NCI-H2029 (cell line): ENCODE measurements around the gene TRAPPC3L.

Experiments used
- DNase-seq: peaks from one replicate; lab custom pipeline; 2025; lab: John Stamatoyannopoulos, UW

The TRAPPC3L gene

GRCh38 chr6:116545651-116546050, at the start of gene TRAPPC3L:
Gene TRAPPC3L, minus strand, starts transcription at chr6:116545684. Its CDS starts 170 bp downstream, at chr6:116545514.
- no peak for DNase-seq

- peak; percentile 84 for DNase-seq
Measured at GRCh38 chr6:116595247-116595646, 49.8 kb upstream of the TRAPPC3L start.

DNA sequence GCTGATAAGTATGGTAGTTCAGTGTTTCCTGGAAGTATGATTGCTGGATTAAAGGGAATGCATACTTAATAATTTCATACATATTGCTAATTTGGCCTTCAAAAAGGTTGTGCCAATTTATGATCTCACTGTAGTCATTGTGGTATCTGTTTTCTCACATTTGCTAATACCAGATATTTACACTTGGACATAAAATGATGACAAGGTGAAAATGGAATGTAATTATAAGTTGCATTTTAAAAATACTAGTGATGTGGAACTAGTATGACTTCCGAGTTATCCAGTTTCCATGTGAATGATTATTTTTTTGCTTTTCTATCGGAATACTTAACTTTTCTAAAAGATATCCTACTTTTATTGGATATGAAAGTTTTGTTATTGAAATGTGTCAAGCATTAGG, 41.3 kb upstream of the TRAPPC3L start:
- no peak for DNase-seq

DNA sequence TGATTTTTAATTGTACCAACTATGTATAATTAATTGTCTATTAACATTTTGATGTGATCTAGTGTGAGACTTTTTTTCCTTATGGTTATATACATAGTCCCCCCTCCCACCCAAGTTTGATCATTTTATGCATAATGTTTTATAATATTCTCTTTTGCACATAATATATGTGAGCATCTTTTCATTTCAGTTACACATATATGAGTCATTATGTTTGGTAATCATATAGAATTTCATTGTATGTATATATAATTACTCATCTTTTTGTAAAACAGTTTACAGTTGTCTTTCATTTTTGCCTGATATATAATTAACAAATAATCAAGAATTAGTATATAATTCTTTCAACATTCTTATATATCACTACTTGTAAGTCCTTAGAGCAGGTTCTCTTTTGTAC, 40.8 kb upstream of the TRAPPC3L start:
- DNase-seq = no peak

DNA sequence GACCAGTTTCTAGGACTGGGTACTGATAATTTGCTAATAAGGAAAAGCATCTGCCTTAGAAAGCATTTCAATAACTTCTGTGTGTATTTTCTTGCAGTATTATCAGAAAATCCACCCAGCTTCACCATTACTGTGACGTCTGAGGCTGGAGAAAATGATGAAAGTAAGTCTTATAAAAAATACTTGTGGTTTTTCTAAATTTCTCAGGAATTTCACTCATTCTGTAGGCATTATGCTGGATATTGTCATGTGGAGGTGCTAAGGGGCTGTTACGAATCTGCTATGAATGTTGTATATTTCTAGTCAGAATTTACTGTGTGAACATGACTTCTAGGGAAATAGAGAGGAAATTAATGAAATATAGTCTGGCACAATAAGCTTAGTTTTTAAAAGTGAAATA, 34.7 kb upstream of the TRAPPC3L start:
- no peak for DNase-seq

- DNase-seq = no peak
Measured at GRCh38 chr6:116579143-116579542, 33.7 kb upstream of the TRAPPC3L start.

- no peak for DNase-seq
Measured at GRCh38 chr6:116578335-116578734, 32.9 kb upstream of the TRAPPC3L start.

- DNase-seq = no peak
Measured at GRCh38 chr6:116577486-116577885, 32.0 kb upstream of the TRAPPC3L start.

DNA sequence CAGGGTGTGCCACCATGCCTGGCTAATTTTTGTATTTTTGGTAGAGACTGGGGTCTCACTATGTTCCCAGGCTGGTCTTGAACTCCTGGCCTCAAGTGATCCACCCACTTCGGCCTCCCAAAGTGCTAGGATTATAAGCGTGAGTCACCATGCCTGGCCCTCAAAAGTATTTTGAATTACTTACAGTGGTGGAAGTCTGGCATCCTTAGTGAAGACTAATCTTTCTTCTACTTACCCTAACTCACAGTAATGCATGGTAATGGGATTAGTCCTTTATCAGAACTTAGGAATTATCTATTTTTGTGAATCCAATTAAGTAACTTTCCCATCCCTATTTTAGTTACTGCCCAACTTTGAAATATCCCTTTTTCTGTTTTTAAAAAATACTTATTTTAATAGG, 29.7 kb upstream of the TRAPPC3L start:
- no peak for DNase-seq

DNA sequence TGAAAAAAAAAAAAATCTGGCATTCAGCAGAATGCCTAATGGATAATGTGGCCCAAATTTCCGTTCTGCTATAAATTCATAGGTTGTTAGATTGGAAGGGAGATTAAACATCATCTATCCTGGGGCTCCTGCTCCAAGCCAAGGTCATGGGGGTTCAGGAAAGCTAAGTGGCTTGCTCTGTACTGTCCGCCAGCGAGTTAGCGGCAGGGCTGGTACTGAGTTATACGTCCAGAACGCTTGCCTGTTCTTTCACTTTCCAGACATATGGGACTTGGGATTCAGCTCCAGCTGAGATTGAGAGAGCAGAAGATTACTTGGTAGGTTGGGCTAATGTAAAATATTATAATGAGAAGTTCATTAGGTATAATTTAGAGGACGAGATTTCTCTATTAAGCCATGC, 26.7 kb upstream of the TRAPPC3L start:
- DNase-seq = peak; percentile 90

GRCh38 chr6:116571683-116572000, 26.2 kb upstream of the TRAPPC3L start:
- no peak for DNase-seq

DNA sequence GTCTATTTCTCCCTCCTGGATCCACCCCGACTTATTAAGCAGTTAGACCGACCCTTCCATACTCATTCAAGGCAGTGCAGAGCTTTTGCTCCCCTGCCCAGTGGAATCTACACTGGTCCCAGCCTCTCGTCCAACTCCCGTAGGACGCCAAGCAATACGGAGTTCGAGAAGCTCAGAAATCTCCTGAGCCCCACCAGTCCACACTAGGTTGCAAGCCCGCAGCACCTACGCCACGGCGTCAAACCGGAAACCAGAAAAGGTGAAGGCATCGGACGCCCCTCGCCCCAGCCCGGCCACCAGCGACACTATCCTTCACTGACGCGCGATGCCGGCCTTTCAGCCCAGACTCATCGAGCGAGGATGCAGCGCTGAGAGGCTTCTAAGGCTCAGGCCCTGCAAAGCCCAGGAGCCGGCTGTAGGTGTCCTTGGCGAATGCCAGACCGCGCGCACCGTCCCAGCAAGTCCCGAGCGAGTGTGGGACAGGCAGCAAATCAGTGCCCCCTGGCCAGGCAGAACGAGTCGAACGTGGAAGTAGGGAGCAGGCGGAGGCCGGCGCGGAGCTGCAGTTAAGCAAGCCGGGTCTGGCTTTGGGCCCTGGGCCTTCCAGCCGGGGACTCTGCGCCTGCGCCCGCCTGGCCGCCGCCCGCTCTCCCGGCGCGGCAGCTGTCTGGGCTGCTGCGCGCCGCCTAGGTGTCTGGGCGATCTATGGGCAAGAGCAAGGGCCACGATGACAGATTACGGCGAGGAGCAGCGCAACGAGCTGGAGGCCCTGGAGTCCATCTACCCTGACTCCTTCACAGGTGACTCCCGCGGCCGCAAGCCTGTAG, 25.6 kb upstream of the TRAPPC3L start, which contains the start of gene RWDD1:
RWDD1 (plus strand) TSS at position 649 of the 827 bp plus-strand sequence; CDS start at position 728, 79 bp downstream.
- peak; percentile 100 for DNase-seq

DNA sequence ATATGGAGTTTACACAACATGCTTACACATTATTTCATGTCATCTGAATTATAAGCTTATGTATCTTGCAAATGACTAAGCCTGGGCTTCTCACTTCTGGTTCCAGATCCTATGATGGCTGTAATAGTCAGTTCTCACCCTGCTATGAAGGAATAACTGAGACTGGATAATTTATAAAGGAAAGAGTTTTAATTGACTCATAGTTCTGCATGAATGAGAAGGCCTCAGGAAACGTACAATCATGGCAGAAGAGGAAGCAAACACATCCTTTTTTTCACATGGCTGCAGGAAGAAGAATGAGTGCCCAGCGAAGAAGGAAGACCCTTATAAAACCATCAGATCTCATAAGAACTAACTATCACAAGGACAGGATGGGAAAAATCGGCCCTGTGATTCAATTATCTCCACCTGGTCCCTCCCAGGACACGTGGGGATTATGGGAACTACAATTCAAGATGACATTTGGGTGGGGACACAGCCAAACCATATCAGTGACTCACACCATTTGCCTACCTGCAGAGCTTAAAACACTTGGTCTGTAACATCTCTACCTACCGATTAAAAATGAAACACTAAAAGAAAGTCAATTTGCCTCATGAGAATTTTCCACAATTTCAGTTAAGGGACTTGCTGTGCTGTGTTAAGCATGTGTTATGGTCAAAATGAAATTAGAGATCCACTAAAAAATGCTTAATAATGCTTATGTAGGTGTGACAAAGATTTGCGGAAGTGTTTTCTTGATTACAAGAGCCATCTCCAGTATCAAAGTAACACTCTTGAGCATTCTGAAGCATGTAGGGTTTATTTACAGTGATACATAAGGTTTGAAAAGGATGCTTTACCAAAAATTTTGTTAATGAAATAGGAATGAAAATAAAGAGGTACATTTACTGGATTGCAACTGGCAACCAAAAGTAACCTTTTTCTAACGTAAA, 23.6 kb upstream of the TRAPPC3L start:
- DNase-seq = no peak

- DNase-seq = no peak
Measured at GRCh38 chr6:116568111-116568510, 22.6 kb upstream of the TRAPPC3L start.

- peak; percentile 75 for DNase-seq
Measured at GRCh38 chr6:116564921-116565872, 19.7 kb upstream of the TRAPPC3L start.

GRCh38 chr6:116564311-116564710, 18.8 kb upstream of the TRAPPC3L start:
- no peak for DNase-seq

- no peak for DNase-seq
Measured at GRCh38 chr6:116563830-116564229, 18.3 kb upstream of the TRAPPC3L start.

- no peak for DNase-seq
Measured at GRCh38 chr6:116562614-116563013, 17.1 kb upstream of the TRAPPC3L start.

- no peak for DNase-seq
Measured at GRCh38 chr6:116562019-116562403, 16.5 kb upstream of the TRAPPC3L start.

DNA sequence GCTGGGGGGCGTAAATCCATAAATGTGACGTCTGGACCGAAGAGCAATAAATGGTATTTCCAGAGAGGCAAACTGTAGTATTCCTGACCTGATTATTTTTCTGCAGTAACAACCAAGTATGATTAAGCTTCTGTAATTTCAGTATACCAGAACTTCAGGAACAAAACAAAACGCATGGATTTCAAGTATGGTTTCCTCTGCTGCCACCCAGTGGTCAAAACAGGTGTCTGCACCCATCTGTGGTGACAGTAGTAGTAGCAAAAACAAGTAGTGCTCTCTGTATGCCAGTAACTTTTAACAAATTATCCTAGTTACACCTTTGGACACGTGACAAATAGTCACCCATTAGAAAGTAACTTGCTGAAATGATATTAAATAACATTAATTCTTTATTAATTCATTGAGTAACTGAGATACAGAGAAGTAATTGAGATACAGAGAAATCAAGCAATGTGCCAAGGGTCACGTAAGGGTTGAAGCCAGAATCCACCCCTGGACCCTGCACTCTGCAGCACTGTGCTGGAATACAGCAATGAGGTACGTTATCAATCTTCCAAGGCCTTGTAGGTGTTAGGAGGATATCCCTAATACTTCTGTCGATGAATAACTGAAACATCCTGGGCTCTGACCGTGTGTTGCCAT, 16.0 kb upstream of the TRAPPC3L start:
- peak; percentile 98 for DNase-seq

DNA sequence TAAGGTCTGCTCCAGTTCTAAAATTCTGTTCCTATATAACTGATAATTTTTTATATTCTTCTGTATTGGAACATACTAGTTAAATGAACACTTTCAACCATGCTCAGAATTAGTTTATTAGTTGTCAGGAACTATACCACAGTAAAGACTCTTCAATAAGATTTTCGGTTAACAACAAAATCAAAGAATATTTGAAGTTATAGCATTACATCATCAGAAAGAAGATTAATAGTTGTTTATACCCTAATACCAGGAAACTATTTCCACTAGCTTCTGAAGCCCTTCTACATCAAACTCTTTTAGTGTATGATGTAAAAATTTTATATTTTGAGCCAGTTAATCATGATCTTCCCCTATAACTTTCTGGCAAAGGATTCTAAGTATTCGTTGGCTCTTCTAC, 14.6 kb upstream of the TRAPPC3L start:
- no peak for DNase-seq
